WTC11 (cell line): Measurements from ENCODE around the gene SRR. TPM values are rescaled to one million over a fixed set of nuclear protein-coding genes. Genes with fewer than 3 reads are reported as not detected.
A peak's percentile ranks its signal among the peaks of the same experiment; 100 is the strongest.

Experiments used
- ATAC-seq: fragments of 200-7000 bp; cut with Tn5 transposase; 2 replicates; pipeline ENCODE4 v1.10.0; 2021; ENCODE audit warnings: mild to moderate bottlenecking, moderate library complexity
- CTCF ChIA-PET: fragments of 300-600 bp; sonication (Branson Sonifier 250); formaldehyde crosslinking; loops from one replicate; lab custom pipeline; 2021; ENCODE audit warnings: antibody characterized with exemption; lab: Charles Lee
- POLR2A ChIA-PET: fragments of 350-600 bp; sonication (Branson Sonifier 250); formaldehyde crosslinking; loops from one replicate; lab custom pipeline; 2021; ENCODE audit warnings: antibody characterized with exemption; lab: Charles Lee
- DNase-seq: peaks from one replicate; pipeline ENCODE4 v3.0.0; 2021; ENCODE audit warnings: low spot score
- H3K27ac Mint-ChIP-seq: 2 replicates; pipeline ENCODE4 v1.8.0; 2021; ENCODE audit warnings: mixed read lengths
- H3K27me3 Mint-ChIP-seq: 2 replicates; pipeline ENCODE4 v1.8.0; 2021; ENCODE audit warnings: low read depth, mild to moderate bottlenecking, moderate library complexity, mixed read lengths
- H3K36me3 Mint-ChIP-seq: 2 replicates; pipeline ENCODE4 v1.8.0; 2021; ENCODE audit warnings: mixed read lengths
- H3K4me1 Mint-ChIP-seq: 2 replicates; pipeline ENCODE4 v1.8.0; 2022; ENCODE audit warnings: mixed read lengths
- H3K4me3 Mint-ChIP-seq: 2 replicates; pipeline ENCODE4 v1.8.0; 2021; ENCODE audit warnings: mild to moderate bottlenecking, moderate library complexity, mixed read lengths
- H3K9me3 Mint-ChIP-seq: 2 replicates; pipeline ENCODE4 v1.8.0; 2021; ENCODE audit warnings: mixed read lengths
- CREB1 ChIP-seq: sonication (generic); formaldehyde crosslinking; IDR thresholded peaks from 2 replicates; pipeline ENCODE4 v1.8.0; 2023; ENCODE audit warnings: mild to moderate bottlenecking, missing genetic modification reagents
- CREM ChIP-seq: sonication (generic); formaldehyde crosslinking; IDR thresholded peaks from 2 replicates; pipeline ENCODE4 v1.8.1; 2022; ENCODE audit warnings: mild to moderate bottlenecking, missing genetic modification reagents, moderate library complexity
- ELF4 ChIP-seq: sonication (generic); formaldehyde crosslinking; IDR thresholded peaks from 2 replicates; pipeline ENCODE4 v1.8.1; 2022; ENCODE audit warnings: low read depth, mild to moderate bottlenecking, moderate library complexity, missing genetic modification reagents
- EMX1 ChIP-seq: fragments of 250-450 bp; sonication (Bioruptor Pico); IDR thresholded peaks from 2 replicates; pipeline ENCODE4 v1.8.0; 2021; ENCODE audit warnings: mild to moderate bottlenecking
- ETV6 ChIP-seq: sonication (generic); formaldehyde crosslinking; IDR thresholded peaks from 2 replicates; pipeline ENCODE4 v1.8.1; 2022; ENCODE audit warnings: mild to moderate bottlenecking, missing genetic modification reagents
- FOXK1 ChIP-seq: sonication (generic); formaldehyde crosslinking; IDR thresholded peaks from 2 replicates; pipeline ENCODE4 v1.8.0; 2022; ENCODE audit warnings: mild to moderate bottlenecking, moderate library complexity, missing genetic modification reagents
- GABPB1 ChIP-seq: sonication (generic); formaldehyde crosslinking; IDR thresholded peaks from 2 replicates; pipeline ENCODE4 v1.8.1; 2023; ENCODE audit warnings: mild to moderate bottlenecking, missing genetic modification reagents
- HMGA2 ChIP-seq: fragments of 250-450 bp; sonication (Bioruptor Pico); IDR thresholded peaks from 2 replicates; pipeline ENCODE4 v1.4.0; 2021; ENCODE audit warnings: mild to moderate bottlenecking, moderate library complexity
- JUN ChIP-seq: sonication (generic); formaldehyde crosslinking; IDR thresholded peaks from 2 replicates; pipeline ENCODE4 v1.8.0; 2023; ENCODE audit warnings: mild to moderate bottlenecking, missing genetic modification reagents
- MYBL2 ChIP-seq: sonication (generic); formaldehyde crosslinking; IDR thresholded peaks from 2 replicates; pipeline ENCODE4 v1.8.1; 2023; ENCODE audit warnings: mild to moderate bottlenecking, moderate library complexity, missing genetic modification reagents
- RELA ChIP-seq: sonication (generic); formaldehyde crosslinking; IDR thresholded peaks from 2 replicates; pipeline ENCODE4 v1.8.1; 2022; ENCODE audit warnings: missing genetic modification reagents, mild to moderate bottlenecking, borderline replicate concordance
- SMAD3 ChIP-seq: sonication (generic); formaldehyde crosslinking; IDR thresholded peaks from 2 replicates; pipeline ENCODE4 v1.8.0; 2022; ENCODE audit warnings: missing genetic modification reagents, mild to moderate bottlenecking, borderline replicate concordance
- SOX15 ChIP-seq: fragments of 250-450 bp; sonication (Bioruptor Pico); IDR thresholded peaks from 2 replicates; pipeline ENCODE4 v1.9.0; 2021; ENCODE audit warnings: mild to moderate bottlenecking
- SP1 ChIP-seq: sonication (generic); formaldehyde crosslinking; conservative IDR thresholded peaks from 2 replicates; pipeline ENCODE4 v1.8.1; 2022; ENCODE audit warnings: missing genetic modification reagents
- TEAD1 ChIP-seq: sonication (generic); formaldehyde crosslinking; IDR thresholded peaks from 2 replicates; pipeline ENCODE4 v1.8.0; 2022; ENCODE audit warnings: mild to moderate bottlenecking, missing genetic modification reagents
- ZNF138 ChIP-seq: sonication (generic); formaldehyde crosslinking; conservative IDR thresholded peaks from 2 replicates; pipeline ENCODE4 v1.8.1; 2022; ENCODE audit warnings: mild to moderate bottlenecking, moderate library complexity, missing genetic modification reagents
- total RNA-seq: library from RNA; stranded (reverse); gene quantifications from 3 replicates; pipeline ENCODE4 v1.2.3, GENCODE V29; 2021
- TF ChIP-seq, protein P1 (sequence below): sonication (generic); formaldehyde crosslinking; IDR thresholded peaks from 2 replicates; pipeline ENCODE4 v1.8.0; 2022; ENCODE audit warnings: mild to moderate bottlenecking, missing genetic modification reagents
- TF ChIP-seq, protein P2 (sequence below): sonication (generic); formaldehyde crosslinking; IDR thresholded peaks from 2 replicates; pipeline ENCODE4 v1.8.1; 2022; ENCODE audit warnings: mild to moderate bottlenecking, moderate library complexity, missing genetic modification reagents
- TF ChIP-seq, protein P3 (sequence below): sonication (generic); formaldehyde crosslinking; IDR thresholded peaks from 2 replicates; pipeline ENCODE4 v1.8.0; 2022; ENCODE audit warnings: missing genetic modification reagents
- TF ChIP-seq, protein P4 (sequence below): sonication (generic); formaldehyde crosslinking; IDR thresholded peaks from 2 replicates; pipeline ENCODE4 v1.8.1; 2023; ENCODE audit warnings: mild to moderate bottlenecking, missing genetic modification reagents, borderline replicate concordance
- TF ChIP-seq, protein P5 (sequence below): sonication (generic); formaldehyde crosslinking; IDR thresholded peaks from 2 replicates; pipeline ENCODE4 v1.8.1; 2022; ENCODE audit warnings: low read depth, missing genetic modification reagents, borderline replicate concordance
- TF ChIP-seq, protein P6 (sequence below): fragments of 250-450 bp; sonication (Bioruptor Pico); conservative IDR thresholded peaks from 2 replicates; pipeline ENCODE4 v1.9.0; 2021; ENCODE audit warnings: mild to moderate bottlenecking
- TF ChIP-seq, protein P7 (sequence below): sonication (generic); formaldehyde crosslinking; IDR thresholded peaks from 2 replicates; pipeline ENCODE4 v1.8.1; 2023; ENCODE audit warnings: mild to moderate bottlenecking, moderate library complexity, missing genetic modification reagents

Gene SRR
- total RNA-seq, 1 experiment from 2014 or later: 5.1 TPM

DNA sequence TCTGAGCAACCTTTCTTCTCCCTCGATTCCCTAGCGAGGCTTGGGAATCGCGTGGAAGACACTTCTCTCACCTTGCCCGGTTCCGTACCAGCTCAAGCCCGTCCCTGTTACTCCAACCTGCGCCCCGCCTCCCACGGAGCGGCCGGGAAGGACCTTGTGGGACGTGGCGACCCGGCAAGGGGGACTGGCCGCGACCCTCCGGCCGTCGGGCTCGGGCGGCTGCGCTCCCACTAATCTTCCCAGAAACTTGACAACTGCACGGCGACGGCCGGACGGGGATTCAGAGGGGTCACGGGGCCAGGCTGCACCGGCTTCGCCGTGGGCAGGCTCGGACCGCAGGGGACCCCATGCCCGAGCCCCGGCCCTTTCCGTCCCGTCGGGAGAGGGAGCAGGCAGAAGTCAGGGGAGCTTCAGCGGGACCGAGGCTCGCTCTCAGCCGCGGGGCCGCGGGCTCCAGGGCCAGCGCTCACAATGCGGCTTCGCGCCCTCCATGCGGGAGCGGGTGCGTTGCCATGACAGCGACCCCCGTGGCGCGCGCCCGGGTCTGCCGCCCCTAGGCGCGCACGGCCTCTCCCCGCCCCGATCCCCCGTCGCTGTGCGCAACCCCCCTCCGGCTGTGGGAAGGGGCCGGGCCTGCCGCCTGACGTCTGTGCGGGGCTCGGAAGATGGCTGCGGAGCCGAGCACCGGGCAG is 33.2 kb downstream of the SRR start, which contains the start of gene SGSM2:
Gene SGSM2 (plus strand): TSS at position 650 of the 692 bp plus-strand sequence. CDS start 188 bp downstream, outside the sequence.
- ChIA-PET POLR2A (interaction anchor here (0.8 to 3.1 kb wide), 9 partner anchors 10 to 620 kb away, joined by 3 to 38 read pairs (median 6); partner anchors contain the start of genes SMG6 and SRR), CTCF (interaction anchor here (0.5 to 5.0 kb wide), 14 partner anchors 11 to 282 kb away, joined by 3 to 119 read pairs (median 10); partner anchors contain the start of genes HIC1, SMG6 and SRR)
- ATAC-seq: peak; percentile 13
- TF ChIP-seq TEAD1 (CRISPR knock-in tag) (no peak), GABPB1 (CRISPR knock-in tag) (no peak), RELA (peak; percentile 71; the same call in 1 of the 2 replicates), SMAD3 (CRISPR knock-in tag) (no peak), HMGA2 (CRISPR knock-in tag) (no peak), ETV6 (CRISPR knock-in tag) (no peak), ZNF138 (CRISPR knock-in tag) (no peak), MYBL2 (CRISPR knock-in tag) (peak; percentile 77; the same call in 1 of the 2 replicates), SP1 (peak; percentile 39; the same call in 1 of the 2 replicates), CREM (CRISPR knock-in tag) (no peak), JUN (no peak), SOX15 (CRISPR knock-in tag) (no peak), EMX1 (CRISPR knock-in tag) (no peak), ELF4 (no peak), FOXK1 (CRISPR knock-in tag) (peak; percentile 15; the same call in 1 of the 2 replicates), CREB1 (CRISPR knock-in tag) (no peak)
- TF ChIP-seq, protein P1, sequence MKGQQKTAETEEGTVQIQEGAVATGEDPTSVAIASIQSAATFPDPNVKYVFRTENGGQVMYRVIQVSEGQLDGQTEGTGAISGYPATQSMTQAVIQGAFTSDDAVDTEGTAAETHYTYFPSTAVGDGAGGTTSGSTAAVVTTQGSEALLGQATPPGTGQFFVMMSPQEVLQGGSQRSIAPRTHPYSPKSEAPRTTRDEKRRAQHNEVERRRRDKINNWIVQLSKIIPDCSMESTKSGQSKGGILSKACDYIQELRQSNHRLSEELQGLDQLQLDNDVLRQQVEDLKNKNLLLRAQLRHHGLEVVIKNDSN (CRISPR knock-in tag): no peak
- TF ChIP-seq, protein P2, sequence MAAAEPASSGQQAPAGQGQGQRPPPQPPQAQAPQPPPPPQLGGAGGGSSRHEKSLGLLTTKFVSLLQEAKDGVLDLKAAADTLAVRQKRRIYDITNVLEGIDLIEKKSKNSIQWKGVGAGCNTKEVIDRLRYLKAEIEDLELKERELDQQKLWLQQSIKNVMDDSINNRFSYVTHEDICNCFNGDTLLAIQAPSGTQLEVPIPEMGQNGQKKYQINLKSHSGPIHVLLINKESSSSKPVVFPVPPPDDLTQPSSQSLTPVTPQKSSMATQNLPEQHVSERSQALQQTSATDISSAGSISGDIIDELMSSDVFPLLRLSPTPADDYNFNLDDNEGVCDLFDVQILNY (CRISPR knock-in tag): no peak
- TF ChIP-seq, protein P3, sequence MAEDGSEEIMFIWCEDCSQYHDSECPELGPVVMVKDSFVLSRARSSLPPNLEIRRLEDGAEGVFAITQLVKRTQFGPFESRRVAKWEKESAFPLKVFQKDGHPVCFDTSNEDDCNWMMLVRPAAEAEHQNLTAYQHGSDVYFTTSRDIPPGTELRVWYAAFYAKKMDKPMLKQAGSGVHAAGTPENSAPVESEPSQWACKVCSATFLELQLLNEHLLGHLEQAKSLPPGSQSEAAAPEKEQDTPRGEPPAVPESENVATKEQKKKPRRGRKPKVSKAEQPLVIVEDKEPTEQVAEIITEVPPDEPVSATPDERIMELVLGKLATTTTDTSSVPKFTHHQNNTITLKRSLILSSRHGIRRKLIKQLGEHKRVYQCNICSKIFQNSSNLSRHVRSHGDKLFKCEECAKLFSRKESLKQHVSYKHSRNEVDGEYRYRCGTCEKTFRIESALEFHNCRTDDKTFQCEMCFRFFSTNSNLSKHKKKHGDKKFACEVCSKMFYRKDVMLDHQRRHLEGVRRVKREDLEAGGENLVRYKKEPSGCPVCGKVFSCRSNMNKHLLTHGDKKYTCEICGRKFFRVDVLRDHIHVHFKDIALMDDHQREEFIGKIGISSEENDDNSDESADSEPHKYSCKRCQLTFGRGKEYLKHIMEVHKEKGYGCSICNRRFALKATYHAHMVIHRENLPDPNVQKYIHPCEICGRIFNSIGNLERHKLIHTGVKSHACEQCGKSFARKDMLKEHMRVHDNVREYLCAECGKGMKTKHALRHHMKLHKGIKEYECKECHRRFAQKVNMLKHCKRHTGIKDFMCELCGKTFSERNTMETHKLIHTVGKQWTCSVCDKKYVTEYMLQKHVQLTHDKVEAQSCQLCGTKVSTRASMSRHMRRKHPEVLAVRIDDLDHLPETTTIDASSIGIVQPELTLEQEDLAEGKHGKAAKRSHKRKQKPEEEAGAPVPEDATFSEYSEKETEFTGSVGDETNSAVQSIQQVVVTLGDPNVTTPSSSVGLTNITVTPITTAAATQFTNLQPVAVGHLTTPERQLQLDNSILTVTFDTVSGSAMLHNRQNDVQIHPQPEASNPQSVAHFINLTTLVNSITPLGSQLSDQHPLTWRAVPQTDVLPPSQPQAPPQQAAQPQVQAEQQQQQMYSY (CRISPR knock-in tag): no peak
- TF ChIP-seq, protein P4, sequence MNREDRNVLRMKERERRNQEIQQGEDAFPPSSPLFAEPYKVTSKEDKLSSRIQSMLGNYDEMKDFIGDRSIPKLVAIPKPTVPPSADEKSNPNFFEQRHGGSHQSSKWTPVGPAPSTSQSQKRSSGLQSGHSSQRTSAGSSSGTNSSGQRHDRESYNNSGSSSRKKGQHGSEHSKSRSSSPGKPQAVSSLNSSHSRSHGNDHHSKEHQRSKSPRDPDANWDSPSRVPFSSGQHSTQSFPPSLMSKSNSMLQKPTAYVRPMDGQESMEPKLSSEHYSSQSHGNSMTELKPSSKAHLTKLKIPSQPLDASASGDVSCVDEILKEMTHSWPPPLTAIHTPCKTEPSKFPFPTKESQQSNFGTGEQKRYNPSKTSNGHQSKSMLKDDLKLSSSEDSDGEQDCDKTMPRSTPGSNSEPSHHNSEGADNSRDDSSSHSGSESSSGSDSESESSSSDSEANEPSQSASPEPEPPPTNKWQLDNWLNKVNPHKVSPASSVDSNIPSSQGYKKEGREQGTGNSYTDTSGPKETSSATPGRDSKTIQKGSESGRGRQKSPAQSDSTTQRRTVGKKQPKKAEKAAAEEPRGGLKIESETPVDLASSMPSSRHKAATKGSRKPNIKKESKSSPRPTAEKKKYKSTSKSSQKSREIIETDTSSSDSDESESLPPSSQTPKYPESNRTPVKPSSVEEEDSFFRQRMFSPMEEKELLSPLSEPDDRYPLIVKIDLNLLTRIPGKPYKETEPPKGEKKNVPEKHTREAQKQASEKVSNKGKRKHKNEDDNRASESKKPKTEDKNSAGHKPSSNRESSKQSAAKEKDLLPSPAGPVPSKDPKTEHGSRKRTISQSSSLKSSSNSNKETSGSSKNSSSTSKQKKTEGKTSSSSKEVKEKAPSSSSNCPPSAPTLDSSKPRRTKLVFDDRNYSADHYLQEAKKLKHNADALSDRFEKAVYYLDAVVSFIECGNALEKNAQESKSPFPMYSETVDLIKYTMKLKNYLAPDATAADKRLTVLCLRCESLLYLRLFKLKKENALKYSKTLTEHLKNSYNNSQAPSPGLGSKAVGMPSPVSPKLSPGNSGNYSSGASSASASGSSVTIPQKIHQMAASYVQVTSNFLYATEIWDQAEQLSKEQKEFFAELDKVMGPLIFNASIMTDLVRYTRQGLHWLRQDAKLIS: no peak
- TF ChIP-seq, protein P5, sequence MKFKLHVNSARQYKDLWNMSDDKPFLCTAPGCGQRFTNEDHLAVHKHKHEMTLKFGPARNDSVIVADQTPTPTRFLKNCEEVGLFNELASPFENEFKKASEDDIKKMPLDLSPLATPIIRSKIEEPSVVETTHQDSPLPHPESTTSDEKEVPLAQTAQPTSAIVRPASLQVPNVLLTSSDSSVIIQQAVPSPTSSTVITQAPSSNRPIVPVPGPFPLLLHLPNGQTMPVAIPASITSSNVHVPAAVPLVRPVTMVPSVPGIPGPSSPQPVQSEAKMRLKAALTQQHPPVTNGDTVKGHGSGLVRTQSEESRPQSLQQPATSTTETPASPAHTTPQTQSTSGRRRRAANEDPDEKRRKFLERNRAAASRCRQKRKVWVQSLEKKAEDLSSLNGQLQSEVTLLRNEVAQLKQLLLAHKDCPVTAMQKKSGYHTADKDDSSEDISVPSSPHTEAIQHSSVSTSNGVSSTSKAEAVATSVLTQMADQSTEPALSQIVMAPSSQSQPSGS (CRISPR knock-in tag): no peak
- TF ChIP-seq, protein P6, sequence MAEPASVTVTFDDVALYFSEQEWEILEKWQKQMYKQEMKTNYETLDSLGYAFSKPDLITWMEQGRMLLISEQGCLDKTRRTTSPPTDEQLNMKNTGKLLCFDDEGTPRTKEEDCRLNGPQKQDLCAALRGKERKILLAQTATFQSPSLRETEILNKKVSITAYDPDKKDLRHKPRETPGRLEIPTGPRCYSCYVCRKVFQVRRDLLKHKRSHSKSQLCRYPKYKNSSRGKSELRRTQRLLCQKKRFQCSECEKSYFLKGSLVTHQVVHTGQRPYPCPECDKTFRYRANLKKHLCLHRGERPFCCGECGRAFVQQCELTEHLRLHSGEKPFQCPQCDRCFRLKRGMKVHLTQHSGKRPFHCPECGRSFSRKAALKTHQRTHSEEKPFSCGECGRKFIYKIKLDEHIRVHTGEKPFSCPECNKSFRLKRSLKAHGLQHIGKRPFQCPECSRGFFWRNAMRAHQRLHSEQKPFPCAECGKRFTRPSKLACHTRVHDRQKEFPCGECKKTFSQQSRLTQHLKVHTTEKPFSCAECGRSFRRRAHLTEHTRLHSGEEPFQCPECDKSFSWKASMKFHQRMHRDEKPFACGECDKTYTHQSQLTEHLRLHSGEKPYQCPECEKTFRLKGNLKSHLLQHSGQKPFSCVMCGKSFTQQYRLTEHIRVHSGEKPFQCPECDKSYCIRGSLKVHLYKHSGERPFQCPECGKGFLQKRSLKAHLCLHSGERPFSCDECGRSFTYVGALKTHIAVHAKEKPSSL (CRISPR knock-in tag): no peak
- TF ChIP-seq, protein P7, sequence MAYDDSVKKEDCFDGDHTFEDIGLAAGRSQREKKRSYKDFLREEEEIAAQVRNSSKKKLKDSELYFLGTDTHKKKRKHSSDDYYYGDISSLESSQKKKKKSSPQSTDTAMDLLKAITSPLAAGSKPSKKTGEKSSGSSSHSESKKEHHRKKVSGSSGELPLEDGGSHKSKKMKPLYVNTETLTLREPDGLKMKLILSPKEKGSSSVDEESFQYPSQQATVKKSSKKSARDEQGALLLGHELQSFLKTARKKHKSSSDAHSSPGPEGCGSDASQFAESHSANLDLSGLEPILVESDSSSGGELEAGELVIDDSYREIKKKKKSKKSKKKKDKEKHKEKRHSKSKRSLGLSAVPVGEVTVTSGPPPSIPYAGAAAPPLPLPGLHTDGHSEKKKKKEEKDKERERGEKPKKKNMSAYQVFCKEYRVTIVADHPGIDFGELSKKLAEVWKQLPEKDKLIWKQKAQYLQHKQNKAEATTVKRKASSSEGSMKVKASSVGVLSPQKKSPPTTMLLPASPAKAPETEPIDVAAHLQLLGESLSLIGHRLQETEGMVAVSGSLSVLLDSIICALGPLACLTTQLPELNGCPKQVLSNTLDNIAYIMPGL: no peak

More for the DNA sequence above, 33.2 kb downstream of the SRR start, which contains the start of gene SGSM2:
- H3K4me1 Mint-ChIP-seq: peaks cover 4% of the 10 kb centered on the region
- peak within 1 kb of the TSS; percentile 99 for H3K27ac Mint-ChIP-seq
- no peaks in the 10 kb centered on the region for H3K27me3 Mint-ChIP-seq
- H3K4me3 Mint-ChIP-seq: peak within 1 kb of the TSS; percentile 77
- no peaks in the 10 kb centered on the region for H3K9me3 Mint-ChIP-seq
- peak; percentile 49 for DNase-seq
- peaks cover 5% of the 10 kb centered on the region for H3K36me3 Mint-ChIP-seq
